GM12878 (cell line): Measurements from ENCODE around the gene DKK1. TPM values are rescaled to one million over a fixed set of nuclear protein-coding genes. Genes with fewer than 3 reads are reported as not detected.
A peak's percentile ranks its signal among the peaks of the same experiment; 100 is the strongest.

Experiments used
- ATAC-seq: fragments of 200-7000 bp; cut with Tn5 transposase; 3 replicates; pipeline ENCODE4 v1.9.1; 2020; ENCODE audit warnings: mild to moderate bottlenecking, moderate library complexity
- BruUV-seq: library from RNA; stranded (reverse); fragments of 400-500 nt; replicated peaks from 2 replicates; lab custom pipeline; 2021; lab: Mats Ljungman, UMichigan
- CTCF ChIA-PET: fragments of 300-600 bp; sonication (Branson Sonifier 250); formaldehyde crosslinking; extraction: SDS; loops from one replicate; lab custom pipeline; 2021; ENCODE audit warnings: inconsistent platforms; lab: Yijun Ruan, JAX
- POLR2A ChIA-PET: fragments of 350-600 bp; formaldehyde crosslinking; extraction: SDS; loops from one replicate; lab custom pipeline; 2021; ENCODE audit warnings: inconsistent platforms; lab: Charles Lee
- RAD21 ChIA-PET: fragments of 300-600 bp; sonication (Branson Sonifier 250); formaldehyde crosslinking; loops from one replicate; lab custom pipeline; 2023; ENCODE audit warnings: antibody characterized with exemption; ENCODE audit not compliant: unreplicated experiment; lab: Charles Lee
- SMC1A ChIA-PET: fragments of 300-600 bp; sonication (Branson Sonifier 250); formaldehyde crosslinking; loops from one replicate; lab custom pipeline; 2023; ENCODE audit not compliant: unreplicated experiment, uncharacterized antibody; lab: Charles Lee
- DNase-seq: peaks from one replicate; pipeline ENCODE4 v3.0.0-alpha.2; 2011; ENCODE audit warnings: low read depth, low spot score
- FAIRE-seq: peaks from 3 replicates; lab custom pipeline; 2011; peaks lifted over from hg19 to GRCh38; lab: Jason Lieb, UNC
- H2AFZ ChIP-seq: 2 replicates; pipeline ENCODE4 v1.6.0; 2011; ENCODE audit warnings: low read depth, low read length, control low read depth; ENCODE audit not compliant: control insufficient read depth
- H3K27ac ChIP-seq: 2 replicates; pipeline ENCODE4 v1.5.1; 2011; ENCODE audit warnings: control low read depth; ENCODE audit not compliant: control insufficient read depth, insufficient read depth
- H3K27me3 ChIP-seq, 2 experiments: replicated peaks in 1 of 2; 2 replicates each; pipeline versions ENCODE4 v1.6.0 to v1.6.1; 2011; ENCODE audit warnings: low read length in 1 of 2; ENCODE audit not compliant: control insufficient read depth in 2 of 2, insufficient read depth in 2 of 2
- H3K36me3 ChIP-seq, 2 experiments: 2 replicates each; pipeline ENCODE4 v1.5.1; 2011; ENCODE audit warnings: low read length in 1 of 2; ENCODE audit not compliant: control insufficient read depth in 2 of 2, insufficient read depth in 2 of 2
- H3K4me1 ChIP-seq: 2 replicates; pipeline ENCODE4 v1.6.1; 2011; ENCODE audit warnings: mild to moderate bottlenecking, low read length, moderate library complexity, mixed read lengths; ENCODE audit not compliant: control insufficient read depth, insufficient read depth
- H3K4me2 ChIP-seq: 2 replicates; pipeline ENCODE4 v1.6.0; 2011; ENCODE audit warnings: control low read depth; ENCODE audit not compliant: control insufficient read depth, insufficient read depth
- H3K4me3 ChIP-seq: fragments of 200-600 bp; sonication (generic); 2 replicates; pipeline ENCODE4 v1.5.1; 2016
- H3K79me2 ChIP-seq: 2 replicates; pipeline ENCODE4 v1.6.0; 2011; ENCODE audit warnings: low read length; ENCODE audit not compliant: control insufficient read depth, insufficient read depth
- H3K9ac ChIP-seq: 2 replicates; pipeline ENCODE4 v1.8.0; 2011; ENCODE audit warnings: low read length, control low read depth, mixed read lengths; ENCODE audit not compliant: control insufficient read depth, insufficient read depth
- H3K9me3 ChIP-seq: replicated peaks from 3 replicates; pipeline ENCODE4 v1.5.1; 2011; ENCODE audit warnings: mild to moderate bottlenecking, low read length; ENCODE audit not compliant: control insufficient read depth, insufficient read depth
- H4K20me1 ChIP-seq: 2 replicates; pipeline ENCODE4 v1.6.0; 2011; ENCODE audit not compliant: control insufficient read depth, insufficient read depth
- CHD4 ChIP-seq: fragments of 200-600 bp; sonication (generic); IDR thresholded peaks from 2 replicates; pipeline ENCODE4 v1.6.1; 2016; ENCODE audit warnings: mild to moderate bottlenecking
- KLF5 ChIP-seq: fragments of 450-650 bp; IDR thresholded peaks from 2 replicates; pipeline ENCODE4 v1.6.1; 2014; ENCODE audit warnings: mild to moderate bottlenecking; ENCODE audit not compliant: partially characterized antibody
- NR2F1 ChIP-seq: fragments of 450-650 bp; conservative IDR thresholded peaks from 2 replicates; pipeline ENCODE4 v1.6.1; 2017; ENCODE audit warnings: mild to moderate bottlenecking
- ZNF24 ChIP-seq: fragments of 450-650 bp; IDR thresholded peaks from 2 replicates; pipeline ENCODE4 v1.6.1; 2017; ENCODE audit warnings: antibody characterized with exemption, mild to moderate bottlenecking
- WGBS: methylation state at CpG from one replicate; pipeline ENCODE4 v1.1.6; 2016; ENCODE audit warnings: low lambda C conversion rate; ENCODE audit not compliant: insufficient replicate concordance, insufficient coverage; ENCODE audit errors: missing lambda C conversion rate; 5-methylcytosine and 5-hydroxymethylcytosine counted together
- in situ Hi-C: fragments of 300-500 bp; cut with MboI; formaldehyde crosslinking; loops from 9 replicates; pipeline ENCODE4 v1.14.3; 2018; ENCODE audit warnings: mixed read lengths
- intact Hi-C: fragments of 100-400 bp; cut with micrococcal nuclease; formaldehyde crosslinking; loops from one replicate; pipeline ENCODE4 v1.14.2; 2022; ENCODE audit not compliant: unreplicated experiment
- polyA plus RNA-seq, 11 experiments: library from polyadenylated mRNA; depleted of rRNA in 4 of 11; unstranded in 6 of 11; stranded (reverse) in 5 of 11; fragments of >200 nt; fragmentation: Nextera tagmentation in 4 of 11; fragmentation: Illumina TruSeq in 1 of 11; extraction: Ambion mirVana in 4 of 11; extraction: Trizol in 1 of 11; gene quantifications; 1 replicate in 1 of 11; 2 replicates in 10 of 11; pipeline versions ENCODE4 v1.2.1 to v1.2.3, GENCODE V29; 2011 to 2016; ENCODE audit warnings: inconsistent platforms in 2 of 11, missing spikeins in 2 of 11, low read depth in 1 of 11
- total RNA-seq, 4 experiments: library from RNA; depleted of rRNA in 3 of 4; stranded (reverse); fragments of >200 nt in 3 of 4; fragmentation: Illumina TruSeq in 1 of 4; extraction: Trizol in 1 of 4; gene quantifications; 2 replicates each; pipeline versions ENCODE4 v1.2.1 to v1.2.3, GENCODE V29; 2013 to 2021

The DKK1 gene
- total and polyA plus RNA-seq, 10 of the 15 experiments (the other 5 are each of a cell fraction or from before 2014, with no cell fraction given), result 0.12 to 0.77 (median 0.33) TPM; not detected in 7

GRCh38 chr10:52314822-52315552 lies 906 bp downstream of the DKK1 start:
- Histone ChIP-seq H3K4me3 (no peak overlapping the region), H3K36me3 (no peaks in the 10 kb centered on the region), H3K9ac (no peak overlapping the region), H2AFZ (no peak overlapping the region), H3K4me2 (no peak overlapping the region), H3K4me1 (no peaks in the 10 kb centered on the region), H3K27ac (no peak overlapping the region), H3K9me3 (no peaks in the 10 kb centered on the region), H3K79me2 (no peaks in the 10 kb centered on the region), H3K27me3 (peaks cover 7 to 8% of the 10 kb centered on the region in 2 experiments), H4K20me1 (no peaks in the 10 kb centered on the region)
- DNase-seq (no peak), FAIRE-seq (no peak), ATAC-seq (peak; percentile 27; the same call in 2 of the 3 replicates)
- WGBS, result 6% methylated on average over 36 of the region's 36 CpGs
- POLR2A ChIA-PET, result no interaction called here
- in situ Hi-C loops (loop anchor here (10.0 kb wide), 1 partner anchor 170 kb away; no protein-coding TSS in a partner anchor), intact Hi-C loops (no loop called here)
- CTCF ChIA-PET, result no interaction called here
- RAD21 ChIA-PET, result no interaction called here
- BruUV-seq, result no TSS peak
- SMC1A ChIA-PET, result no interaction called here
- no peak for TF ChIP-seq ZNF24

GRCh38 chr10:52316001-52316400 lies 1.9 kb downstream of the DKK1 start:
- ChIA-PET POLR2A (no interaction called here), SMC1A (no interaction called here), RAD21 (no interaction called here), CTCF (interaction anchor here (2.1 kb wide), 1 partner anchor 172 kb away, joined by 8 read pairs; no protein-coding TSS in a partner anchor)
- Histone ChIP-seq H3K4me3 (no peak overlapping the region), H3K27ac (no peak overlapping the region), H3K79me2 (no peaks in the 10 kb centered on the region), H3K9ac (no peak overlapping the region), H4K20me1 (no peaks in the 10 kb centered on the region), H3K36me3 (no peaks in the 10 kb centered on the region), H3K9me3 (no peaks in the 10 kb centered on the region), H3K4me2 (no peak overlapping the region), H2AFZ (no peak overlapping the region), H3K4me1 (no peaks in the 10 kb centered on the region), H3K27me3 (peaks cover 7 to 8% of the 10 kb centered on the region in 2 experiments)
- in situ Hi-C loops (loop anchor here (10.0 kb wide), 1 partner anchor 169 kb away; no protein-coding TSS in a partner anchor), intact Hi-C loops (no loop called here)
- no peak for TF ChIP-seq KLF5
- no peak for TF ChIP-seq CHD4
- TF ChIP-seq NR2F1, result no peak
- no peak for ATAC-seq
- no peak for DNase-seq
- no peak for FAIRE-seq
- BruUV-seq, result no TSS peak
- WGBS, result 0% methylated on average over 1 of the region's 1 CpG
